ENCODE results near the gene SCAI. TPM values are rescaled to one million over a fixed set of nuclear protein-coding genes. Genes with fewer than 3 reads are reported as not detected.
"Not testable (repeated sequence)": the region's sequence is repeated elsewhere in the genome, so short reads cannot be mapped to it uniquely, and the experiment has no call there.

The SCAI gene
- total RNA-seq, 1 donor, result 9.9 TPM

DNA sequence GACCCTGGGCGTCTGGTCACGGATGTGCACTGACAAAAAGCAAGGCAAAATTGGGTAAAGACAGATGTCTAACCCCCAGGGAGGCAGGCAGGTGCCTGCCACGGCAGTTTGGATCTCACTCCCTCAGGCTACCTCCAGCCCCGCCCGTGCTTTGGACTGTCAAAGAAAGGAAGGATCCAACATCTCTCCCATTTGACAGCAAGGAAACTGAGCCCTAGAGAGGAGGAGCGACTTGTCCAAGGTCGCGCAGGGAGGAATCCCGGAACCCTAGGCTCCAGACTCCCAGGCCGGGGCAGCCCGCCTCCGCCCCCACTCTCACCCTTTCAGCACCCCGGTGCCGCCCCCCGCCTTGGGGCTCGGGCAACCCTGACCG, 202.8 kb downstream of the SCAI start:
- Histone ChIP-seq H3K9me3 (ENCODE audit: low read depth, low read length) (no peaks in the 10 kb centered on the region), H3K27me3 (ENCODE audit: insufficient read depth, low read length) (no peaks in the 10 kb centered on the region), H3K4me1 (ENCODE audit: insufficient read depth, low read length) (peaks cover 20% of the 10 kb centered on the region), H3K4me3 (ENCODE audit: low read length) (peak overlapping the region; percentile 81)

DNA sequence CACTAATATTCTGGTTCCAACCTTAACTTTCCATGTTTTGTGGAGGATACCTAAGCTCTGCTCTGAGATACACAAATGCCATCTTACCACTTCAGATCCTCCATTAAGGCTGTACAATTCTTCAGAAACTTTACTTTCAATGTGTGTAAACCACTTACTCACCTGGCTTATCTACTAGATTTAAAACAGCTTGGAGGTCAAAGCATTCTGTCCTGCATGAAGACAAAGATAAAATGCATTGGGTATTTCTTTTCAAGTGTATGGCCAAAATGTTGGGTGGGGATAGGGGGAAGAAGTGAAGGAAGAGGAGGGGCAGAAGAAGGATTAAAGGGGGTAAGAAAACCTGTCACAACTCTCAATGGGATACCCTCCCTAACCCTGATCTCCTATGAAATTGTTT, 203.4 kb downstream of the SCAI start:
- Histone ChIP-seq H3K9me3 (ENCODE audit: low read depth, low read length) (no peaks in the 10 kb centered on the region), H3K4me3 (ENCODE audit: low read length) (peak overlapping the region; percentile 81), H3K27me3 (ENCODE audit: insufficient read depth, low read length) (no peaks in the 10 kb centered on the region), H3K4me1 (ENCODE audit: insufficient read depth, low read length) (peaks cover 20% of the 10 kb centered on the region)

- H3K4me3 ChIP-seq (ENCODE audit: low read length), result no peak overlapping the region
- peaks cover 26% of the 10 kb centered on the region for H3K4me1 ChIP-seq (ENCODE audit: insufficient read depth, low read length)
- H3K9me3 ChIP-seq (ENCODE audit: low read depth, low read length), result no peaks in the 10 kb centered on the region
- no peaks in the 10 kb centered on the region for H3K27me3 ChIP-seq (ENCODE audit: insufficient read depth, low read length)
Measured at GRCh38 chr9:124934290-124934689, 209.0 kb downstream of the SCAI start.

- H3K27me3 ChIP-seq (ENCODE audit: insufficient read depth, low read length), result no peaks in the 10 kb centered on the region
- no peak overlapping the region for H3K4me3 ChIP-seq (ENCODE audit: low read length)
- H3K4me1 ChIP-seq (ENCODE audit: insufficient read depth, low read length), result peaks cover 22% of the 10 kb centered on the region
- no peaks in the 10 kb centered on the region for H3K9me3 ChIP-seq (ENCODE audit: low read depth, low read length)
Measured at GRCh38 chr9:124932333-124932732, 211.0 kb downstream of the SCAI start.

DNA sequence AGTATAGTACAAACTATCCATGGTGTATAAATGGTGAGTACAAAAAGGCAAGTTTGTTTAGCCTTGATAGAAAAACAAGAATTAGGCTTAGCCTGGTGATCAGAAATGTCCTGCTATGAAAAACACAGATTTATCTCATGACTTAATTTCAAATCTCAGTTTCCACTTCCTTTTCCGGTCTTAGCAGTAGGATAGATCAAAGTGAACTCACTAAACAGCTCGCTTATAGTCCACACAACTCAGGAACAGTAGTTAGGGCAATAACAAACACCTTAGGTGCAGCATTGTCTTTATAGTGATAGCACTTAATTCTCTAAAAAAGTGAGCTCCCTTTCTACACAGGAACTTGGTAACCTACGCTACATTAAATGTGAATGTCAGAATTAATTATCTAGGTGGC, 213.9 kb downstream of the SCAI start:
- no peak overlapping the region for H3K4me3 ChIP-seq (ENCODE audit: low read length)
- peaks cover 17% of the 10 kb centered on the region for H3K4me1 ChIP-seq (ENCODE audit: insufficient read depth, low read length)
- no peaks in the 10 kb centered on the region for H3K27me3 ChIP-seq (ENCODE audit: insufficient read depth, low read length)
- no peaks in the 10 kb centered on the region for H3K9me3 ChIP-seq (ENCODE audit: low read depth, low read length)

DNA sequence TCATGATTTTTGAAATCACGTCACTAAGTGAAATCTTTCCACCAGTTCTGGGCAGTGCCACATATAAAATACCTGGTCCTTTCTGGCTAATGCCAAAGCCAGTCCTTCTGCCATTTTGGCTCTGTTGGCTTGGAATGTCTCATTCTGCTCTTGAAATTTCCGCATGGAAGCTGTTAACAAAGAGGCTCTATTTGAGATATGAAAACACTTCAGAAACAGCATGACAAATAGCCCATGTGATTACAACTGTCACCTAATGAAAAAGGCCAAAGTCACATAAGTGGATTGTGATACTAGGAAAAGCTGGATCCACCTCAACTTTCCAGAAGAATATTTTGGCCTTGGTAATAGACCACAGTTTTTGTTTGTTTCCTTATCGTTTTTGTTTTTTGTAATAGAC, 215.2 kb downstream of the SCAI start:
- H3K4me3 ChIP-seq (ENCODE audit: low read length), result no peak overlapping the region
- H3K4me1 ChIP-seq (ENCODE audit: insufficient read depth, low read length), result peaks cover 12% of the 10 kb centered on the region
- H3K27me3 ChIP-seq (ENCODE audit: insufficient read depth, low read length), result no peaks in the 10 kb centered on the region
- no peaks in the 10 kb centered on the region for H3K9me3 ChIP-seq (ENCODE audit: low read depth, low read length)

DNA sequence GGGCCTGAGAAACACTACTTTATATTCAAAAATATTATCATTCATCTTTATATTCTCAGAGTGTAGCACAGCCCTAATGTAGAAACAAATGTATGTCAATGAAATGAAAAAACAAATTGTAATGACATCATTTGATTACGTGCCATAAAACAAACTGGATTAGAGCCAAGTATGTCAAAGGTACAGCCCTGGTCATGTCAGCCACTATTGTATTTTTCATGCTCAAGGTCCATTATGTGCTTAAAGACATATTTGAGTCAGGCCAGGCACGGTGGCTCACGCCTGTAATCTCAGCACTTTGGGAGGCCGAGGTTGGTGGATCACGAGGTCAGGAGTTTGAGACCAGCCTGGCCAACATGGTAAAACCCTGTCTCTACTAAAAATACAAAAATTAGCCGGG, 222.9 kb downstream of the SCAI start:
- not testable (repeated sequence) for H3K4me3 ChIP-seq (ENCODE audit: low read length); H3K9me3 ChIP-seq (ENCODE audit: low read depth, low read length); H3K4me1 ChIP-seq (ENCODE audit: insufficient read depth, low read length); H3K27me3 ChIP-seq (ENCODE audit: insufficient read depth, low read length)

- no peaks in the 10 kb centered on the region for H3K9me3 ChIP-seq (ENCODE audit: low read depth, low read length)
- no peak overlapping the region for H3K4me3 ChIP-seq (ENCODE audit: low read length)
- H3K4me1 ChIP-seq (ENCODE audit: insufficient read depth, low read length), result no peaks in the 10 kb centered on the region
- H3K27me3 ChIP-seq (ENCODE audit: insufficient read depth, low read length), result no peaks in the 10 kb centered on the region
Measured at GRCh38 chr9:124914753-124915405, 228.4 kb downstream of the SCAI start.

- Histone ChIP-seq H3K4me1 (ENCODE audit: insufficient read depth, low read length) (no peaks in the 10 kb centered on the region), H3K9me3 (ENCODE audit: low read depth, low read length) (no peaks in the 10 kb centered on the region), H3K4me3 (ENCODE audit: low read length) (no peak overlapping the region)
Measured at GRCh38 chr9:124913378-124913777, 229.9 kb downstream of the SCAI start.

DNA sequence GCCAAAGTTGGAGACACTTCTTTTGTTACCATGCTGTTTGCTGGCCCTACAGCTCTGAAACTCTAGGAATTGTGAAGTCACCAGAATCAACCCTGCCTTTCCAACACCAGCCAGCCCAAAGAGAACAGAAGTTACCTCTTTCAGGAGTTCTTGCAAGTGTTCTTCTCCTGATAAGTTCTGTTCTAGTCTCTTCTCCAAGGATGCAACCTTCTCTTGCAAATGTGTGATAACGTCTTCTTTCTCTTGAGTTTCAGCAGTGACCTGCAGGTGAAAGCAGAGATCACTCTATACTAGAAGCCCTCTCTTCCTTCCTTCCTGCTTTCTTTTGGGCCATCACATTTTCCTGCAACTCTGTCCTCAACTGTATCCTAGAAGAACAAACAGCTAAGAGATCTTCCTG, 231.6 kb downstream of the SCAI start:
- H3K4me1 ChIP-seq (ENCODE audit: insufficient read depth, low read length), result no peaks in the 10 kb centered on the region
- no peak overlapping the region for H3K4me3 ChIP-seq (ENCODE audit: low read length)
- no peaks in the 10 kb centered on the region for H3K27me3 ChIP-seq (ENCODE audit: insufficient read depth, low read length)
- no peaks in the 10 kb centered on the region for H3K9me3 ChIP-seq (ENCODE audit: low read depth, low read length)

More at GRCh38 chr9:124913378-124913777, 229.9 kb downstream of the SCAI start:
- no peaks in the 10 kb centered on the region for H3K27me3 ChIP-seq (ENCODE audit: insufficient read depth, low read length)

DNA sequence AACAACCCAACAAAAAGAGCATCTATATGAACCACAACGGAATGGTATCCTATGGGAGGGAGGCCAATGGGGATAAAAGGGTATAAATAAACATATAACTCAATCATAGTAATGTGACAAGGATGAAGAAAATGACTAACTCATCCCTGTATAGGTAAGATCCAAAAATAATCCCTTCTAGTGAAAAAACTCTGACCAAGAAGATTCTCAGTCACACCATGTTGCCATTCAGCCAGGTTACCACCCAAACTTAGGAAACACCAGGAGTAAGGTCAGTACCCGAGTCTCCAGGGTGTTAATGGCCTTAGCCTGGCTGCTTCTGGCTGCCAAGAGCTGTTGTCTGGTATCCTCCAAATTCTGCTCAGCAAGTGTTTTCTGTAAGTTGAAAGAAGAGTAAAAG, 235.2 kb downstream of the SCAI start:
- no peaks in the 10 kb centered on the region for H3K27me3 ChIP-seq (ENCODE audit: insufficient read depth, low read length)
- no peak overlapping the region for H3K4me3 ChIP-seq (ENCODE audit: low read length)
- H3K9me3 ChIP-seq (ENCODE audit: low read depth, low read length), result no peaks in the 10 kb centered on the region
- no peaks in the 10 kb centered on the region for H3K4me1 ChIP-seq (ENCODE audit: insufficient read depth, low read length)

DNA sequence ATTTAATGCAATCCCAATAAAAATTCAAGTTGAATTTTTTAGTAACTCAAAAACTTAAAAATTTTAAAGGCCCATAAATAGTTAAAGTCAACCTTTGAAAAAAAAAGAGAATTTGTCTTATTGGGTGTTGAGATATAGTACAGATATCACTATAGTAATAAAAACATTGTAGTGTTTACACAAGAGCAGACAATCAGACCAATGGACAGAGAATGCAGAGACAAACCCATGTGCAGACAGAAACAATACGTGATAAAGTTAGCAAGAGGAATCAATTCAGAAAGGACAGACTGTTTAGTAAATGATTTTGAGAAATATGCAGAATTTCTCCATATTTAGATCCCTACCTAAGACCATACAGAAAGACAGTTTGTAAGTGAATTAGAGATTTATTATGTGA, 236.4 kb downstream of the SCAI start:
- no peaks in the 10 kb centered on the region for H3K9me3 ChIP-seq (ENCODE audit: low read depth, low read length)

DNA sequence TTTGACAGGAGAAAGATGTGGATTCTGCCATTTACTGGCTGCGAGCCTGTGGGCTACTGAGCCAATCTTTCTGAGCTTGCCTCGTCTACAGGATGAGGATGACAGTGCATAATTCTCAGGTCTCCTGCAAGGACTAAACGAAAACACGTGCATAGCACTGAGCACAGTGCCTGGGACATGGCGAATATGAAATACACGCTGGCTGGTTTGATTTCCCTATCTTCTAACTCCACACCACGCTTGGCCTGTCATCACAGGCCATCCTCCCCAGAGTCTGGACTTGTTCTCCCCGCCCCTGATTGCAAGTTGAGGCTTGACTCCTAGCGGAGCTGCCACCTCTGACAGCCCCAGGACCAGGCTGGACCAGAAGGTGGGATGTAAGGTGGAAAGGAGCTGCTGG, 243.5 kb downstream of the SCAI start:
- Histone ChIP-seq H3K4me1 (ENCODE audit: insufficient read depth, low read length) (no peaks in the 10 kb centered on the region), H3K27me3 (ENCODE audit: insufficient read depth, low read length) (no peaks in the 10 kb centered on the region), H3K4me3 (ENCODE audit: low read length) (no peak overlapping the region), H3K9me3 (ENCODE audit: low read depth, low read length) (no peaks in the 10 kb centered on the region)

More for the DNA sequence above, 236.4 kb downstream of the SCAI start:
- no peak overlapping the region for H3K4me3 ChIP-seq (ENCODE audit: low read length)
- no peaks in the 10 kb centered on the region for H3K4me1 ChIP-seq (ENCODE audit: insufficient read depth, low read length)
- H3K27me3 ChIP-seq (ENCODE audit: insufficient read depth, low read length), result no peaks in the 10 kb centered on the region

DNA sequence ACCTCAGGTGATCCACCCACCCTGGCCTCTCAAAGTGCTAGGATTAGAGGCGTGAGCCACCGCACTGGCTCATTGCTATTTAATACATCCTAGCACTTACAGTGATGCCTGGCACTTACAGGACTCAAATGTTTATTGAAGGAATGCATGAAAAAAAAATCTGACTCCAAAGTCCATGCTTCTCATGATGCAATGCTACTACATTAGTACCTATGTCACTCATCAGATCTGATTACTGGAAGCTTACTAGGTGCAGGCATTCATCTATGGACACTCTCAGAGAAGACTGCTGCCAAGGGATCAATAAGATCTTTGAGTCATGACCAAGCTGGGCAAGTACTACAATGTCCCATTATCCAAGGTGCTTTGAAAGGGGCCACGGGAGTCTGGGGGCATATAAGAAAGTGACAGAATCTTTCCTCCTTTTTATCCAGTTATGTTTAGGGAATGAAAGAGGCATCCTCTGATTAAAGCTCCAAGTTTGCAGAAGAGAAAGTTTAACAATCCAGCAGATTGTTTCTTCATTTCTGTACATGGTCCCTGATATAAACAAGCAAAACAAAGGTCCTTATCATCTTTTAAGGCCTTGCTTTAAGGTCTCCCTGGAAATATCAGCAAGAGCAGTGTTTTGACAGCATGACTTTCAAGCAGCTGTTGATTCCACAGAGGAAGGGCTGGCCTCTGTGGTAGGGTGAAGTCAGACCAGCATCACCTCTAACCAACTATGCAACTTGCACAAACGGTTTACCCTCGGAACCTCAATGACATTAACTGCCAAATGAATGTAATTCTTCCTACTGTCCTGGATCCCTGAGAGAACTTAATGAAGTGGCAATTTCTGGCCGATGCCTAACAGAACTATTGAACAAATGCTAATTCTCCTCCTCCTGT, 245.5 kb downstream of the SCAI start:
- Histone ChIP-seq H3K27me3 (ENCODE audit: insufficient read depth, low read length) (no peaks in the 10 kb centered on the region), H3K9me3 (ENCODE audit: low read depth, low read length) (no peaks in the 10 kb centered on the region), H3K4me3 (ENCODE audit: low read length) (no peak overlapping the region), H3K4me1 (ENCODE audit: insufficient read depth, low read length) (no peaks in the 10 kb centered on the region)

- no peaks in the 10 kb centered on the region for H3K4me1 ChIP-seq (ENCODE audit: insufficient read depth, low read length)
- H3K4me3 ChIP-seq (ENCODE audit: low read length), result no peak overlapping the region
- no peaks in the 10 kb centered on the region for H3K9me3 ChIP-seq (ENCODE audit: low read depth, low read length)
- H3K27me3 ChIP-seq (ENCODE audit: insufficient read depth, low read length), result no peaks in the 10 kb centered on the region
Measured at GRCh38 chr9:124894741-124895170, 248.6 kb downstream of the SCAI start.
